H1 (cell line): ENCODE results near the gene SEC61A1. TPM values are rescaled to one million over a fixed set of nuclear protein-coding genes. Genes with fewer than 3 reads are reported as not detected.

Source experiments
- CTCF ChIA-PET: fragments of 300-600 bp; sonication (Branson Sonifier 250); formaldehyde crosslinking; loops from one replicate; lab custom pipeline; 2021; ENCODE audit not compliant: partially characterized antibody; lab: Charles Lee
- POLR2A ChIA-PET: fragments of 300-600 bp; sonication (Branson Sonifier 250); formaldehyde crosslinking; loops from one replicate; lab custom pipeline; 2021; ENCODE audit warnings: inconsistent platforms; ENCODE audit not compliant: partially characterized antibody; lab: Charles Lee
- DNase-seq, 2 experiments: peaks; one replicate each; pipeline versions ENCODE4 v3.0.0 to v3.0.0-alpha.2; 2010 to 2022; ENCODE audit warnings: low spot score in 2 of 2, low read depth in 1 of 2, mixed read lengths in 1 of 2
- FAIRE-seq: peaks from 2 replicates; lab custom pipeline; 2011; peaks lifted over from hg19 to GRCh38; lab: Jason Lieb, UNC
- H2AFZ ChIP-seq: 2 replicates; pipeline ENCODE4 v1.8.1; 2012; ENCODE audit warnings: low read length, inconsistent platforms
- H2AK5ac ChIP-seq: 2 replicates; pipeline ENCODE4 v1.6.1; 2013; ENCODE audit warnings: low read depth, low read length
- H2BK120ac ChIP-seq: replicated peaks from 2 replicates; pipeline ENCODE3; 2013; ENCODE audit warnings: low read depth, low read length, inconsistent platforms
- H2BK12ac ChIP-seq: 2 replicates; pipeline ENCODE4 v1.6.1; 2013; ENCODE audit warnings: low read depth, low read length
- H2BK15ac ChIP-seq: 2 replicates; pipeline ENCODE4 v1.6.1; 2013; ENCODE audit warnings: low read length
- H2BK20ac ChIP-seq: 2 replicates; pipeline ENCODE4 v1.6.1; 2013; ENCODE audit warnings: low read length
- H2BK5ac ChIP-seq: 2 replicates; pipeline ENCODE4 v1.6.1; 2013; ENCODE audit warnings: low read depth, low read length
- H3K14ac ChIP-seq: 2 replicates; pipeline ENCODE4 v1.6.1; 2013; ENCODE audit warnings: inconsistent platforms; ENCODE audit not compliant: insufficient read length
- H3K18ac ChIP-seq: 2 replicates; pipeline ENCODE4 v1.6.1; 2013; ENCODE audit warnings: low read length; ENCODE audit errors: extremely low read depth
- H3K23ac ChIP-seq: 2 replicates; pipeline ENCODE4 v1.6.1; 2013; ENCODE audit warnings: inconsistent platforms; ENCODE audit not compliant: insufficient read length
- H3K23me2 ChIP-seq: 2 replicates; pipeline ENCODE4 v1.6.1; 2013; ENCODE audit warnings: low read depth, low read length
- H3K27ac ChIP-seq: 2 replicates; pipeline ENCODE4 v1.6.1; 2011; ENCODE audit warnings: low read depth, low read length, inconsistent platforms
- H3K27me3 ChIP-seq, 4 experiments: replicated peaks in 1 of 4; 1 replicate in 1 of 4; 2 replicates in 3 of 4; pipeline versions ENCODE4 v1.6.1 to v1.8.1; 2011 to 2013; ENCODE audit warnings: low read length in 3 of 4, mild to moderate bottlenecking in 3 of 4, inconsistent platforms in 2 of 4, mixed read lengths in 2 of 4, moderate library complexity in 1 of 4; ENCODE audit not compliant: control insufficient read depth in 3 of 4, insufficient read depth in 3 of 4; ENCODE audit errors: extremely low read depth in 1 of 4
- H3K36me3 ChIP-seq, 4 experiments: 2 replicates each; pipeline versions ENCODE4 v1.6.1 to v1.8.1; 2011 to 2013; ENCODE audit warnings: mild to moderate bottlenecking in 4 of 4, low read length in 3 of 4, moderate library complexity in 2 of 4, control low read depth in 1 of 4, inconsistent platforms in 1 of 4; ENCODE audit not compliant: insufficient read depth in 4 of 4, control insufficient read depth in 2 of 4
- H3K4ac ChIP-seq: replicated peaks from 2 replicates; pipeline ENCODE3; 2013; ENCODE audit warnings: low read length, low read depth, mixed read lengths, inconsistent platforms; ENCODE audit not compliant: insufficient read length
- H3K4me1 ChIP-seq, 4 experiments: replicated peaks in 1 of 4; 1 replicate in 1 of 4; 2 replicates in 3 of 4; pipeline versions ENCODE4 v1.6.1 to v1.8.1; 2011 to 2013; ENCODE audit warnings: low read length in 3 of 4, inconsistent platforms in 2 of 4, mixed read lengths in 1 of 4; ENCODE audit not compliant: insufficient read depth in 4 of 4, control insufficient read depth in 3 of 4
- H3K4me2 ChIP-seq, 2 experiments: 2 replicates each; pipeline versions ENCODE4 v1.6.1 to v1.8.1; 2011 to 2013; ENCODE audit warnings: low read depth in 2 of 2, low read length in 2 of 2, control low read depth in 1 of 2, inconsistent platforms in 1 of 2, mild to moderate bottlenecking in 1 of 2; ENCODE audit not compliant: insufficient read depth in 1 of 2
- H3K4me3 ChIP-seq, 4 experiments: fragments of 200-600, 300-600 bp in 1 of 4; sonication (generic), shearing (Covaris generic), sonication (Bioruptor Twin) in 1 of 4; 2 replicates each; pipeline versions ENCODE4 v1.5.1 to v1.8.1; 2011 to 2016; ENCODE audit warnings: low read length in 4 of 4, low read depth in 3 of 4, control low read depth in 2 of 4, inconsistent platforms in 2 of 4, mild to moderate bottlenecking in 2 of 4, mixed read lengths in 1 of 4, moderate library complexity in 1 of 4; ENCODE audit not compliant: insufficient read depth in 2 of 4; ENCODE audit errors: extremely low read depth in 1 of 4
- H3K56ac ChIP-seq: replicated peaks from 2 replicates; pipeline ENCODE3; 2013; ENCODE audit warnings: low read depth, mild to moderate bottlenecking, mixed read lengths, low read length, inconsistent platforms; ENCODE audit not compliant: insufficient read length
- H3K79me1 ChIP-seq: 2 replicates; pipeline ENCODE4 v1.6.1; 2013; ENCODE audit warnings: low read depth, low read length, control low read depth
- H3K79me2 ChIP-seq, 2 experiments: 2 replicates each; pipeline versions ENCODE4 v1.6.1 to v1.8.1; 2012 to 2013; ENCODE audit warnings: low read length in 2 of 2, mild to moderate bottlenecking in 2 of 2, inconsistent platforms in 1 of 2; ENCODE audit not compliant: insufficient read depth in 2 of 2, control insufficient read depth in 1 of 2
- H3K9ac ChIP-seq, 4 experiments: replicated peaks in 1 of 4; 1 replicate in 1 of 4; 2 replicates in 3 of 4; pipeline versions ENCODE4 v1.6.1 to v1.8.1; 2011 to 2013; ENCODE audit warnings: low read depth in 3 of 4, low read length in 3 of 4, control low read depth in 2 of 4, mild to moderate bottlenecking in 2 of 4, moderate library complexity in 2 of 4, inconsistent platforms in 1 of 4; ENCODE audit errors: extremely low read depth in 1 of 4
- H3K9me3 ChIP-seq, 2 experiments: 2 replicates each; pipeline versions ENCODE4 v1.6.1 to v1.8.1; 2012 to 2013; ENCODE audit warnings: mild to moderate bottlenecking in 2 of 2, moderate library complexity in 2 of 2, control low read depth in 1 of 2, inconsistent platforms in 1 of 2, low read depth in 1 of 2, low read length in 1 of 2, mixed read lengths in 1 of 2; ENCODE audit not compliant: insufficient read depth in 2 of 2
- H4K20me1 ChIP-seq, 2 experiments: replicated peaks in 1 of 2; 2 replicates each; pipeline versions ENCODE3 to v1.8.1; 2011 to 2013; ENCODE audit warnings: inconsistent platforms in 2 of 2, low read length in 2 of 2, mild to moderate bottlenecking in 1 of 2; ENCODE audit not compliant: insufficient read depth in 2 of 2, control insufficient read depth in 1 of 2
- H4K5ac ChIP-seq: 2 replicates; pipeline ENCODE4 v1.6.1; 2013; ENCODE audit warnings: low read length, low read depth, mixed read lengths, inconsistent platforms; ENCODE audit not compliant: insufficient read length
- H4K8ac ChIP-seq: 2 replicates; pipeline ENCODE4 v1.8.0; 2013; ENCODE audit warnings: mild to moderate bottlenecking, moderate library complexity, low read length, inconsistent platforms; ENCODE audit not compliant: insufficient read depth; ENCODE audit errors: extremely low read depth
- H4K91ac ChIP-seq: replicated peaks from 2 replicates; pipeline ENCODE3; 2013; ENCODE audit warnings: low read length, mixed read lengths, inconsistent platforms; ENCODE audit not compliant: insufficient read length
- CBX5 ChIP-seq: fragments of 300-800, 300-1000 bp; sonication (generic); IDR thresholded peaks from 2 replicates; pipeline ENCODE4 v1.7.1; 2016; ENCODE audit warnings: antibody characterized with exemption, low read length, low read depth
- CHD1 ChIP-seq: IDR thresholded peaks from 2 replicates; pipeline ENCODE4 v1.6.1; 2012; ENCODE audit warnings: low read depth, low read length, improper control_type of control experiment
- GABPA ChIP-seq: IDR thresholded peaks from 2 replicates; pipeline ENCODE4 v1.6.1; 2011; ENCODE audit warnings: mild to moderate bottlenecking, low read length, moderate library complexity, borderline replicate concordance; ENCODE audit not compliant: insufficient read depth
- KDM4A ChIP-seq: IDR thresholded peaks from one replicate; pipeline ENCODE4 v1.7.1; 2012; ENCODE audit warnings: low read depth, mild to moderate bottlenecking, moderate library complexity, low read length, inconsistent platforms; ENCODE audit not compliant: severe bottlenecking
- POU5F1 ChIP-seq: IDR thresholded peaks from 2 replicates; pipeline ENCODE4 v1.6.1; 2011; ENCODE audit warnings: low read depth, mild to moderate bottlenecking, low read length, moderate library complexity
- SRF ChIP-seq: IDR thresholded peaks from 2 replicates; pipeline ENCODE4 v1.6.1; 2011; ENCODE audit warnings: mild to moderate bottlenecking, low read depth, low read length, moderate library complexity
- TEAD4 ChIP-seq: IDR thresholded peaks from 2 replicates; pipeline ENCODE4 v1.6.1; 2012; ENCODE audit warnings: low read depth, low read length, inconsistent platforms, mixed read lengths
- WGBS, 2 experiments: shearing (Covaris generic) in 1 of 2; methylation state at CpG; one replicate each; pipeline versions ENCODE4 v1.1.6 to v1.1.7; 2013 to 2015; ENCODE audit warnings: low lambda C conversion rate in 2 of 2, mixed read lengths in 2 of 2, inconsistent platforms in 1 of 2, low coverage in 1 of 2, missing lambda C conversion rate in 1 of 2; ENCODE audit not compliant: insufficient replicate concordance in 2 of 2, insufficient coverage in 1 of 2, insufficient read length in 1 of 2; ENCODE audit errors: extremely low coverage in 1 of 2, missing lambda C conversion rate in 1 of 2; 5-methylcytosine and 5-hydroxymethylcytosine counted together
- polyA plus RNA-seq, 7 experiments: library from polyadenylated mRNA; depleted of rRNA in 3 of 7; stranded (reverse) in 5 of 7; unstranded in 2 of 7; fragments of >200 nt in 5 of 7; fragments of 200-250 nt in 2 of 7; gene quantifications; 1 replicate in 5 of 7; 2 replicates in 1 of 7; 4 replicates in 1 of 7; pipeline versions ENCODE4 v1.2.1 to v1.2.3, GENCODE V29; 2011 to 2013; ENCODE audit warnings: missing spikeins in 2 of 7, mixed read lengths in 2 of 7
- total RNA-seq: library from RNA; stranded (reverse); fragmentation: NEBNext Ultra II Directional; extraction: Animal tissue kit (Norgen Biotek cat#: 25700); gene quantifications from 2 replicates; pipeline ENCODE4 v1.2.1, GENCODE V29; 2021

SEC61A1 gene
- total and polyA plus RNA-seq, 2 of the 8 experiments (the other 6 are each of a cell fraction or from before 2014, with no cell fraction given): 133 to 165 TPM

GRCh38 chr3:128077202-128077624 is 25.0 kb downstream of the SEC61A1 start:
- no peak overlapping the region for H4K91ac ChIP-seq
- no peak overlapping the region for H2BK15ac ChIP-seq
- peaks cover 0 to 9% (median 4%) of the 10 kb centered on the region in 4 experiments; a peak in 5 of 7 replicates for H3K27me3 ChIP-seq
- no peak for FAIRE-seq
- H2BK5ac ChIP-seq: no peak overlapping the region
- H3K9me3 ChIP-seq: no peaks in the 10 kb centered on the region
- H3K4me1 ChIP-seq: peaks cover 5 to 22% (median 14%) of the 10 kb centered on the region in 4 experiments
- H3K18ac ChIP-seq: no peak overlapping the region
- peaks cover 5 to 34% (median 15%) of the 10 kb centered on the region in 4 experiments for H3K36me3 ChIP-seq
- H2BK12ac ChIP-seq: no peak overlapping the region
- ChIA-PET POLR2A (interaction anchor here (1.2 to 1.7 kb wide), 2 partner anchors 16 to 46 kb away, joined by 3 to 8 read pairs; partner anchors contain the start of gene RUVBL1), CTCF (interaction anchor here (0.5 to 3.1 kb wide), 4 partner anchors 10 to 405 kb away, joined by 3 to 11 read pairs (median 6); no protein-coding TSS in a partner anchor)
- H3K79me1 ChIP-seq: 0 out of 2 replicates have a peak, but pooled peaks cover 2% of the 10 kb centered on the region
- no peak overlapping the region for H2BK120ac ChIP-seq
- H2AK5ac ChIP-seq: no peak overlapping the region
- H3K4me3 ChIP-seq: peak overlapping the region in 2 of 4 experiments; percentile 8 to 62; a peak in 4 of 8 replicates
- TF ChIP-seq CHD1: no peak
- no peak for TF ChIP-seq POU5F1
- TF ChIP-seq TEAD4: no peak
- no peak for TF ChIP-seq GABPA
- TF ChIP-seq KDM4A: no peak
- TF ChIP-seq CBX5: no peak
- TF ChIP-seq SRF: no peak
- TF ChIP-seq, all 59 proteins: peak for 0
- H4K5ac ChIP-seq: no peak overlapping the region
- H3K79me2 ChIP-seq: no peaks in the 10 kb centered on the region
- DNase-seq: no peak
- H3K9ac ChIP-seq: no peak overlapping the region
- peak overlapping the region; percentile 85 to 87 for H3K4me2 ChIP-seq
- WGBS, 2 experiments: 44% methylated on average over 3 of the region's 11 CpGs; no CpG with 5 or more reads in 1 of the 2 experiments
- no peak overlapping the region for H3K27ac ChIP-seq
- peaks cover 9% of the 10 kb centered on the region; the same call in 1 of the 2 replicates for H3K23me2 ChIP-seq
- no peak overlapping the region for H3K56ac ChIP-seq
- H3K4ac ChIP-seq: no peak overlapping the region
- no peak overlapping the region for H2AFZ ChIP-seq
- H4K20me1 ChIP-seq: peaks cover 17 to 33% of the 10 kb centered on the region in 2 experiments
- H4K8ac ChIP-seq: no peak overlapping the region
- H3K23ac ChIP-seq: no peak overlapping the region
- no peak overlapping the region for H2BK20ac ChIP-seq
- no peak overlapping the region for H3K14ac ChIP-seq
